ENCODE measurements around the gene BPI. TPM values are rescaled to one million over a fixed set of nuclear protein-coding genes. Genes with fewer than 3 reads are reported as not detected.

Gene BPI
- total and polyA plus RNA-seq, 2 donors (not counting 1 experiment from before 2014, with no cell fraction given) = not detected

GRCh38 chr20:38301309-38301708 lies 2.6 kb upstream of the BPI start:
- TF ChIP-seq CTCF (conservative IDR thresholded peaks at IDR 0.05 in 1 of 2, IDR thresholded peaks at IDR 0.05 in 1 of 2; ENCODE audit: low read depth in 1 of 2, low read length in 2 of 2) = no peak
- no peak for TF ChIP-seq EZH2 (IDR thresholded peaks at IDR 0.05; ENCODE audit: low read length, missing control alignments)
- Histone ChIP-seq H3K4me2 (ENCODE audit: extremely low read depth, insufficient read depth, low read length) (no peak overlapping the region), H3K9ac (ENCODE audit: insufficient read depth, low read length) (no peak overlapping the region), H3K9me3 (ENCODE audit: control insufficient read depth, insufficient read depth, low read depth, low read length) (no peaks in the 10 kb centered on the region), H3K4me3 (replicated peaks in 1 of 4; ENCODE audit: control extremely low read depth in 1 of 4, insufficient read depth in 1 of 4, low read depth in 3 of 4, low read length in 4 of 4) (no peak overlapping the region), H3K79me2 (ENCODE audit: control insufficient read depth, insufficient read depth, low read length) (no peaks in the 10 kb centered on the region), H4K20me1 (ENCODE audit: control insufficient read depth, extremely low read depth, insufficient read depth, low read length) (no peaks in the 10 kb centered on the region), H3K27me3 (ENCODE audit: control insufficient read depth, insufficient read depth, low read length) (peaks cover 23% of the 10 kb centered on the region), H3K36me3 (ENCODE audit: control insufficient read depth, insufficient read depth, low read length) (no peaks in the 10 kb centered on the region), H3K4me1 (ENCODE audit: control insufficient read depth, extremely low read depth, insufficient read depth, low read length) (no peaks in the 10 kb centered on the region), H3K27ac (ENCODE audit: insufficient read depth, low read length) (no peak overlapping the region), H2AFZ (ENCODE audit: low read length) (no peak overlapping the region)
- no peak for DNase-seq (ENCODE audit: low read depth in 2 of 2)

GRCh38 chr20:38302786-38303185 lies 1.2 kb upstream of the BPI start:
- Histone ChIP-seq H4K20me1 (ENCODE audit: control insufficient read depth, extremely low read depth, insufficient read depth, low read length) (no peaks in the 10 kb centered on the region), H3K4me2 (ENCODE audit: extremely low read depth, insufficient read depth, low read length) (no peak overlapping the region), H3K27ac (ENCODE audit: insufficient read depth, low read length) (no peak overlapping the region), H3K4me3 (replicated peaks in 1 of 4; ENCODE audit: control extremely low read depth in 1 of 4, insufficient read depth in 1 of 4, low read depth in 3 of 4, low read length in 4 of 4) (no peak overlapping the region), H3K79me2 (ENCODE audit: control insufficient read depth, insufficient read depth, low read length) (no peaks in the 10 kb centered on the region), H3K9ac (ENCODE audit: insufficient read depth, low read length) (no peak overlapping the region), H3K9me3 (ENCODE audit: control insufficient read depth, insufficient read depth, low read depth, low read length) (no peaks in the 10 kb centered on the region), H2AFZ (ENCODE audit: low read length) (no peak overlapping the region), H3K4me1 (ENCODE audit: control insufficient read depth, extremely low read depth, insufficient read depth, low read length) (no peaks in the 10 kb centered on the region), H3K36me3 (ENCODE audit: control insufficient read depth, insufficient read depth, low read length) (no peaks in the 10 kb centered on the region), H3K27me3 (ENCODE audit: control insufficient read depth, insufficient read depth, low read length) (peaks cover 23% of the 10 kb centered on the region)
- DNase-seq (ENCODE audit: low read depth in 2 of 2) = no peak
- TF ChIP-seq CTCF (conservative IDR thresholded peaks at IDR 0.05 in 1 of 2, IDR thresholded peaks at IDR 0.05 in 1 of 2; ENCODE audit: low read depth in 1 of 2, low read length in 2 of 2) (no peak), EZH2 (IDR thresholded peaks at IDR 0.05; ENCODE audit: low read length, missing control alignments) (no peak)

GRCh38 chr20:38304845-38305447 lies 990 bp downstream of the BPI start:
- no peaks in the 10 kb centered on the region for H3K36me3 ChIP-seq (ENCODE audit: control insufficient read depth, insufficient read depth, low read length)
- no peak overlapping the region for H2AFZ ChIP-seq (ENCODE audit: low read length)
- H3K4me2 ChIP-seq (ENCODE audit: extremely low read depth, insufficient read depth, low read length) = no peak overlapping the region
- TF ChIP-seq EZH2 (IDR thresholded peaks at IDR 0.05; ENCODE audit: low read length, missing control alignments) (no peak), CTCF (conservative IDR thresholded peaks at IDR 0.05 in 1 of 2, IDR thresholded peaks at IDR 0.05 in 1 of 2; ENCODE audit: low read depth in 1 of 2, low read length in 2 of 2) (peak; percentile 51 to 64)
- DNase-seq (ENCODE audit: low read depth in 2 of 2) = peak in 1 of 2 donors; percentile 37
- no peaks in the 10 kb centered on the region for H3K79me2 ChIP-seq (ENCODE audit: control insufficient read depth, insufficient read depth, low read length)
- no peak overlapping the region for H3K27ac ChIP-seq (ENCODE audit: insufficient read depth, low read length)
- H4K20me1 ChIP-seq (ENCODE audit: control insufficient read depth, extremely low read depth, insufficient read depth, low read length) = no peaks in the 10 kb centered on the region
- H3K4me1 ChIP-seq (ENCODE audit: control insufficient read depth, extremely low read depth, insufficient read depth, low read length) = no peaks in the 10 kb centered on the region
- H3K4me3 ChIP-seq (replicated peaks in 1 of 4; ENCODE audit: control extremely low read depth in 1 of 4, insufficient read depth in 1 of 4, low read depth in 3 of 4, low read length in 4 of 4) = no peak overlapping the region
- no peaks in the 10 kb centered on the region for H3K9me3 ChIP-seq (ENCODE audit: control insufficient read depth, insufficient read depth, low read depth, low read length)
- H3K27me3 ChIP-seq (ENCODE audit: control insufficient read depth, insufficient read depth, low read length) = peaks cover 24% of the 10 kb centered on the region
- H3K9ac ChIP-seq (ENCODE audit: insufficient read depth, low read length) = no peak overlapping the region

All from fibroblast of lung (primary cell).